ENCODE results near the gene CCL14.
"Not testable (repeated sequence)": the region's sequence is repeated elsewhere in the genome, so short reads cannot be mapped to it uniquely, and the experiment has no call there.

Gene CCL14

GRCh38 chr17:35944151-35944550 is 42.4 kb downstream of the CCL14 start:
- no peak for DNase-seq (ENCODE audit: low read depth)
- TF ChIP-seq, protein P1, sequence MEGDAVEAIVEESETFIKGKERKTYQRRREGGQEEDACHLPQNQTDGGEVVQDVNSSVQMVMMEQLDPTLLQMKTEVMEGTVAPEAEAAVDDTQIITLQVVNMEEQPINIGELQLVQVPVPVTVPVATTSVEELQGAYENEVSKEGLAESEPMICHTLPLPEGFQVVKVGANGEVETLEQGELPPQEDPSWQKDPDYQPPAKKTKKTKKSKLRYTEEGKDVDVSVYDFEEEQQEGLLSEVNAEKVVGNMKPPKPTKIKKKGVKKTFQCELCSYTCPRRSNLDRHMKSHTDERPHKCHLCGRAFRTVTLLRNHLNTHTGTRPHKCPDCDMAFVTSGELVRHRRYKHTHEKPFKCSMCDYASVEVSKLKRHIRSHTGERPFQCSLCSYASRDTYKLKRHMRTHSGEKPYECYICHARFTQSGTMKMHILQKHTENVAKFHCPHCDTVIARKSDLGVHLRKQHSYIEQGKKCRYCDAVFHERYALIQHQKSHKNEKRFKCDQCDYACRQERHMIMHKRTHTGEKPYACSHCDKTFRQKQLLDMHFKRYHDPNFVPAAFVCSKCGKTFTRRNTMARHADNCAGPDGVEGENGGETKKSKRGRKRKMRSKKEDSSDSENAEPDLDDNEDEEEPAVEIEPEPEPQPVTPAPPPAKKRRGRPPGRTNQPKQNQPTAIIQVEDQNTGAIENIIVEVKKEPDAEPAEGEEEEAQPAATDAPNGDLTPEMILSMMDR (IDR thresholded peaks at IDR 0.05; ENCODE audit: low read depth, low read length, missing control alignments): no peak
- no peak overlapping the region for H3K4me3 ChIP-seq (ENCODE audit: low read depth, low read length)

DNA sequence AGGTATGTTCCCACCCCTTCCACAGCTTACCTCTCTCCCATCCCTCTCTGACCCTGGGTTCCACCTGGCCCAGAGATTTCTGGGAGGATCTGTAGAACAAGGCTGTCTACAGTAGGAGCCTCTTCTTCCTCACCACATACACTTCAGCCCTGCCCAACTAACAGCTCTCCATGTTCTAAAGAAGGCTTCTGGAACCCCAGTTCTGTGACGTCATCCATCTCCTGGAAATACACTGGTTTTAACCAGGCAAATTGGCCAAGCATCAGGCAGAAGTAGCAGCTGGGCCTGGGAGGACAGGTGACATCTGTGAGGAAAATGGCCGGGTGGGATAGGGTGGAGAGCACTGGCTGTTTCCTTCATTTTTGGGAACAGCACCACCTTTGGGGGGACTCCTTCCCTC is 43.0 kb downstream of the CCL14 start, which contains the start of gene LYZL6:
Gene LYZL6 (minus strand): TSS at position 177 of the 400 bp plus-strand sequence. CDS start 4,357 bp downstream, outside the sequence.
- no peak for DNase-seq (ENCODE audit: low read depth)

GRCh38 chr17:35942588-35943186 is 43.8 kb downstream of the CCL14 start:
- no peak overlapping the region for H3K4me3 ChIP-seq (ENCODE audit: low read depth, low read length)
- no peak for DNase-seq (ENCODE audit: low read depth)
- TF ChIP-seq, protein P1 (IDR thresholded peaks at IDR 0.05; ENCODE audit: low read depth, low read length, missing control alignments): no peak

More for the DNA sequence above, 43.0 kb downstream of the CCL14 start, which contains the start of gene LYZL6:
- TF ChIP-seq, protein P1 (IDR thresholded peaks at IDR 0.05; ENCODE audit: low read depth, low read length, missing control alignments): no peak
- H3K4me3 ChIP-seq (ENCODE audit: low read depth, low read length): no peak within 1 kb of the TSS

GRCh38 chr17:35938492-35938891 is 48.0 kb downstream of the CCL14 start:
- not testable (repeated sequence) for DNase-seq (ENCODE audit: low read depth); H3K4me3 ChIP-seq (ENCODE audit: low read depth, low read length)

- H3K4me3 ChIP-seq (ENCODE audit: low read depth, low read length): no peak overlapping the region
- TF ChIP-seq, protein P1 (IDR thresholded peaks at IDR 0.05; ENCODE audit: low read depth, low read length, missing control alignments): no peak
- no peak for DNase-seq (ENCODE audit: low read depth)
Measured at GRCh38 chr17:35936063-35936462, 50.5 kb downstream of the CCL14 start.

DNA sequence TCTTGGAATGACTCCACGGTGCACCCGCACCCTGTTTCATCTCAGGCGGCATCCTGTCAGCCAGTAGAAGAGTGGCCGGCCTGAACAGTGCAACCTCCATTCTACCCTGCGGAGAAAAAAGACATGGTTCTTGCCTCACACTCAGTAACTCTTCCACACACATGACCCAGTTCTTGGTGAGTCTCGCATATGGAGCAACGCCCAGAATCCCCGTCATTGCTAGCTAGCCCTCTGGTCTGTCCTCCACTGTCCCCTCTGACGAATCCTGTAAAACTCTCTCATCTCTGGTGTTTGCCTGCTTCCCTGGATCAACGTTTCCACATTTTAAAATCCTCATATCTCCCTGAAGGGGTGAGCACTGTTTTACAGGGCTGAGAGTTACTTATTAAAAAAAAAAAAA is 51.8 kb downstream of the CCL14 start:
- TF ChIP-seq, protein P1 (IDR thresholded peaks at IDR 0.05; ENCODE audit: low read depth, low read length, missing control alignments): no peak

More for the DNA sequence above, 51.8 kb downstream of the CCL14 start:
- H3K4me3 ChIP-seq (ENCODE audit: low read depth, low read length): no peak overlapping the region
- no peak for DNase-seq (ENCODE audit: low read depth)

Data from GM12864 (cell line).